Measurements from ENCODE around the gene PSMD2. TPM values are rescaled to one million over a fixed set of nuclear protein-coding genes. Genes with fewer than 3 reads are reported as not detected.

PSMD2 gene
- total RNA-seq, 1 donor from 2014 or later, result 108 TPM

- Histone ChIP-seq H3K27me3 (no peaks in the 10 kb centered on the region), H3K27ac (no peak overlapping the region), H3K36me3 (no peaks in the 10 kb centered on the region), H3K4me3 (no peak overlapping the region), H3K9me3 (no peaks in the 10 kb centered on the region), H3K4me1 (peaks cover 8% of the 10 kb centered on the region)
- DNase-seq (ENCODE audit: extremely low spot score in 2 of 2), result no peak
- intact Hi-C loops (cut with DNase I), result no loop called here
- no peak for TF ChIP-seq POLR2A (IDR thresholded peaks at IDR 0.05)
- no peak for TF ChIP-seq POLR2AphosphoS5 (IDR thresholded peaks at IDR 0.05; ENCODE audit: insufficient read depth in 1 of 2, low read depth in 1 of 2)
- no peak for TF ChIP-seq CTCF (IDR thresholded peaks at IDR 0.05)
These were observed 26.8 kb upstream of the PSMD2 start for GRCh38 chr3:184272269-184272668.

DNA sequence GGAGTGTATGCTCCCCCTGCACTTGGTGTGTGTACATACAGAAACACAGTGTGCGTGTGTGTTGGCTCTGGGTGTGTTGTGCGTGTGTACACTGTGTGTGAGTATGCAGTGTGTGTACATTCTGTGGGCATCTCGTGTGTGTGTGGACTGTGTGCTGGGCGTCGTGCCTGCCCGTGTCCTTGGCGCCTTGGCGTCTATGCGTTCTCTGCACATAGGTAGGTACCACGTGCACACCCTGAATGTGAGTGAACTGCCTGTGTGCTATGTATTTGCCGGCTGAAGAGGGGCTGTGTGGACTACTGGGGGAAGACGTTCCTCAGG is 23.7 kb upstream of the PSMD2 start:
- intact Hi-C loops (cut with DNase I), result no loop called here
- Histone ChIP-seq H3K9me3 (no peaks in the 10 kb centered on the region), H3K27me3 (no peaks in the 10 kb centered on the region), H3K4me1 (peaks cover 8% of the 10 kb centered on the region), H3K36me3 (no peaks in the 10 kb centered on the region), H3K27ac (no peak overlapping the region), H3K4me3 (no peak overlapping the region)
- no peak for DNase-seq (ENCODE audit: extremely low spot score in 2 of 2)
- no peak for TF ChIP-seq CTCF (IDR thresholded peaks at IDR 0.05)
- TF ChIP-seq POLR2AphosphoS5 (IDR thresholded peaks at IDR 0.05; ENCODE audit: insufficient read depth in 1 of 2, low read depth in 1 of 2), result no peak
- no peak for TF ChIP-seq POLR2A (IDR thresholded peaks at IDR 0.05)

DNA sequence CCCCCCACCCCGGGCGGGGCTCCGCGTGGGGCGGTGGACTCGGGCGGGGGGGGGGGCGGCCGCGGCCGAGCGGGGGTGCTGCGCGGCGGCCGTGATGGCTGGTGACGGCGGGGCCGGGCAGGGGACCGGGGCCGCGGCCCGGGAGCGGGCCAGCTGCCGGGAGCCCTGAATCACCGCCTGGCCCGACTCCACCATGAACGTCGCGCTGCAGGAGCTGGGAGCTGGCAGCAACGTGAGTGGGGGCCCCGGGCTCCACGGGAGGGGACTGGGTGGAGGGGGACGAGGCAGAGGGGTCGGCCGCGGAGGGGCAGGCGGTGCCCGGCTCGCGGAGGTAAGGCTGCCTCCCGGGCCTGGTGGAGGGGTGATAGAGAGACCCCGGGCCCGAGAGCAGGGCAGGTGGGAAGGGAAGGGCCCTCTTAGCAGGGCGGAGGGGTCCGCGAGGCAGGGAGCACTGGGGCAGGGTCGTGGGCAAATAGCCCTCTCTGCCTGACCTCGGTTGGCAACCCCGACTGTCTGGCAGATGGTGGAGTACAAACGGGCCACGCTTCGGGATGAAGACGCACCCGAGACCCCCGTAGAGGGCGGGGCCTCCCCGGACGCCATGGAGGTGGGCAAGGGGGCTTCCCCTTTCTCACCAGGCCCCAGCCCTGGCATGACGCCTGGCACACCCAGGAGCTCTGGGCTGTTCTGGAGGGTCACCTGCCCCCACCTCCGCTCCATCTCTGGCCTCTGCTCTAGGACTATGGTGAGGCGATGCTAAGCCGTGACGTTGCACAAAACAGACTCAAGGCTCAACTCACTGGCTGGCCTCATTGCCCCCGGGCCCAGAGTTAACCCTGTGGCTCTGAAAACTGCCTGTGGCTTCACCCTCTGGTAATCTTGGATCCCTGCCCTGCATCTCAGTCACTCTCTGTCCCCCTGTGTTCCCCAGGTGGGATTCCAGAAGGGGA is 22.8 kb upstream of the PSMD2 start, which contains the start of gene ECE2:
Gene ECE2 (plus strand): TSS at position 62 of the 950 bp plus-strand sequence. CDS start 132 bp downstream, at position 194.
- DNase-seq (ENCODE audit: extremely low spot score in 2 of 2), result no peak
- no peaks in the 10 kb centered on the region for H3K36me3 ChIP-seq
- intact Hi-C loops (cut with DNase I), result no loop called here
- no peaks in the 10 kb centered on the region for H3K9me3 ChIP-seq
- peaks cover 8% of the 10 kb centered on the region for H3K4me1 ChIP-seq
- no peak within 1 kb of the TSS for H3K27ac ChIP-seq
- TF ChIP-seq POLR2AphosphoS5 (IDR thresholded peaks at IDR 0.05; ENCODE audit: insufficient read depth in 1 of 2, low read depth in 1 of 2), result no peak
- TF ChIP-seq POLR2A (IDR thresholded peaks at IDR 0.05), result no peak
- TF ChIP-seq CTCF (IDR thresholded peaks at IDR 0.05), result no peak
- no peak within 1 kb of the TSS for H3K4me3 ChIP-seq
- no peaks in the 10 kb centered on the region for H3K27me3 ChIP-seq

GRCh38 chr3:184277366-184277765 is 21.7 kb upstream of the PSMD2 start:
- no peak overlapping the region for H3K27ac ChIP-seq
- no peaks in the 10 kb centered on the region for H3K27me3 ChIP-seq
- H3K9me3 ChIP-seq, result no peaks in the 10 kb centered on the region
- no peak for DNase-seq (ENCODE audit: extremely low spot score in 2 of 2)
- intact Hi-C loops (cut with DNase I), result no loop called here
- no peaks in the 10 kb centered on the region for H3K36me3 ChIP-seq
- peaks cover 8% of the 10 kb centered on the region for H3K4me1 ChIP-seq
- H3K4me3 ChIP-seq, result no peak overlapping the region
- TF ChIP-seq POLR2A (IDR thresholded peaks at IDR 0.05), result no peak
- no peak for TF ChIP-seq CTCF (IDR thresholded peaks at IDR 0.05)
- no peak for TF ChIP-seq POLR2AphosphoS5 (IDR thresholded peaks at IDR 0.05; ENCODE audit: insufficient read depth in 1 of 2, low read depth in 1 of 2)

- H3K27me3 ChIP-seq, result no peaks in the 10 kb centered on the region
- H3K27ac ChIP-seq, result no peak overlapping the region
- no peak for TF ChIP-seq CTCF (IDR thresholded peaks at IDR 0.05)
- TF ChIP-seq POLR2AphosphoS5 (IDR thresholded peaks at IDR 0.05; ENCODE audit: insufficient read depth in 1 of 2, low read depth in 1 of 2), result no peak
- TF ChIP-seq POLR2A (IDR thresholded peaks at IDR 0.05), result no peak
- H3K9me3 ChIP-seq, result no peaks in the 10 kb centered on the region
- no peaks in the 10 kb centered on the region for H3K4me1 ChIP-seq
- H3K36me3 ChIP-seq, result no peaks in the 10 kb centered on the region
- no peak overlapping the region for H3K4me3 ChIP-seq
- intact Hi-C loops (cut with DNase I), result loop anchor here (10.0 kb wide), 1 partner anchor 232 kb away; no protein-coding TSS in a partner anchor
- DNase-seq (ENCODE audit: extremely low spot score in 2 of 2), result no peak
These were observed 16.1 kb upstream of the PSMD2 start for GRCh38 chr3:184282941-184283340.

All from vagina (tissue), 2 donors.